ENCODE data around the gene STARD13.

GRCh38 chr13:33263484-33263883 lies 22.1 kb downstream of the STARD13 start:
- TF ChIP-seq CTCF (IDR thresholded peaks at IDR 0.05), result no peak
- no peak for TF ChIP-seq EZH2 (IDR thresholded peaks at IDR 0.05)
